ENCODE data around the gene OSMR.
A peak's percentile ranks its signal among the peaks of the same experiment; 100 is the strongest.

OSMR gene

DNA sequence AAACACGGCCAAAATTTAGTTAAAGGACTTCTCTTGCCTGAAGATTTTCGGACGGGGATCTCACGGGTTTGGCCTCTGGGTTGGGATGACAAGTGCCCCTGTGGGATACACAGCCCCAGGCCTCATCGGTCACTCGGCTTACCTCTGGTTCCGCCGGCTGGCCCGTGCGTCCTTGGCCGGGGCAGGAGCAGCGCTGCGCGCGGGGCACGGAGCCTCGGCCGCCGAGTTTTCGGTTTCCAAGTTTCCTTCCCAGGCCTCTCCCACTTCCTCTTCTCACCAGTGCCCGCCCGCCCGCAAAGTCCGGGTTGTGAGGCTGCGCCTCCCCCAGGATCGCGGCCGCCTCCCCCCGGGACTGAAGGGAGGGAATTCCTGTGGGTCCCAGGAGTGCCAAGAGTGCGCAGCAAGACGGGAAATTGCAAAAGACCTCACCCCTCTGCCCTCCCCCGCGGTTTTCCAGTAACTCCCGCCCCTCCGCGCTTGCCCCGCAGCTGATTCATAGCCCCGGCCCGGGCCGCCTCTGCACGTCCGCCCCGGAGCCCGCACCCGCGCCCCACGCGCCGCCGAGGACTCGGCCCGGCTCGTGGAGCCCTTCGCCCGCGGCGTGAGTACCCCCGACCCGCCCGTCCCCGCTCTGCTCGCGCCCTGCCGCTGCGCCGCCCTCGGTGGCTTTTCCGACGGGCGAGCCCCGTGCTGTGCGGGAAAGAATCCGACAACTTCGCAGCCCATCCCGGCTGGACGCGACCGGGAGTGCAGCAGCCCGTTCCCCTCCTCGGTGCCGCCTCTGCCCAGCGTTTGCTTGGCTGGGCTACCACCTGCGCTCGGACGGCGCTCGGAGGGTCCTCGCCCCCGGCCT, at the start of gene OSMR:
OSMR (plus strand) TSS at position 487 of the 853 bp plus-strand sequence. CDS start 23,033 bp downstream, outside the sequence.
- DNase-seq (ENCODE audit: low spot score) = no peak

- DNase-seq (ENCODE audit: low spot score) = no peak
Observed at GRCh38 chr5:38796742-38797108, 49.1 kb upstream of the OSMR start.

GRCh38 chr5:38797838-38798237, 48.0 kb upstream of the OSMR start:
- no peak for DNase-seq (ENCODE audit: low spot score)

- DNase-seq (ENCODE audit: low spot score) = no peak
Observed at GRCh38 chr5:38799556-38800377, 46.0 kb upstream of the OSMR start.

- DNase-seq (ENCODE audit: low spot score) = no peak
Observed at GRCh38 chr5:38800515-38800914, 45.3 kb upstream of the OSMR start.

DNA sequence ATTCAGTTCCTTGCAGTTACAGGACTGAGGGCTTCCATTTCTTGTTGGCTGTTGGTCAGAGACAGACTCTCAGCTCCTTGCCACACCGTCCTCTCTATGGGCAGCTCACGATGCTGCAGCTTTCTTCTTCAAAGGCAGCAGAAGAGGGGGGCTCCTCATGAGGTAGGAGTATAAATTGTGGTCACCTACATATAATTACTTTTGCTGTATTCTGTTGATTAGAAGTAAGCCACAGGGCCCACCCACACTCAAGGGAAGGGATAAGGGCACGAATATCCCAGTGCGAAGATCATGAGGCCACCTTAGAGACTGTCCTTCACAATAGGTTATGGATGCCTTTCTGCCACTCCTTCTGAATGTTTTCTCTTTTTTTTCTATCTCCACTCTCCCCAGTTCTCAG, 43.7 kb upstream of the OSMR start:
- DNase-seq (ENCODE audit: low spot score) = no peak

DNA sequence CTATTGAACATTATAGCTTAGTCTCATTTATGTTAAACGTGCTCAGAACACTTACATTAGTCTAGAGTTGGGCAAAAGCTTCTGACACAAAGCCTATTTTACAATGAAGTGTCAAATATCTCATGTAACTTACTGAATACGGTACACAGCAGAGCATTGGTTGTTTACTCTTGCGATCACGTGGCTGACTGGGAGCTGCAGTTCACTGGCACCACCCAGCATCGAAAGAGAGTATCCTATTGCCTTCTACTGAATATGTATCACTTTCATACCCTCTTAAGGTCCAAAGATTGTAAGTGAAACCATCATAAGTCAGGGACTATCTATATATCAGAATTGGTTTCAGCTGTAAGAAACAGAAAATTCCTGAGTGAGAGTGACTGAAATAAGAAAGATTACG, 42.6 kb upstream of the OSMR start:
- no peak for DNase-seq (ENCODE audit: low spot score)

DNA sequence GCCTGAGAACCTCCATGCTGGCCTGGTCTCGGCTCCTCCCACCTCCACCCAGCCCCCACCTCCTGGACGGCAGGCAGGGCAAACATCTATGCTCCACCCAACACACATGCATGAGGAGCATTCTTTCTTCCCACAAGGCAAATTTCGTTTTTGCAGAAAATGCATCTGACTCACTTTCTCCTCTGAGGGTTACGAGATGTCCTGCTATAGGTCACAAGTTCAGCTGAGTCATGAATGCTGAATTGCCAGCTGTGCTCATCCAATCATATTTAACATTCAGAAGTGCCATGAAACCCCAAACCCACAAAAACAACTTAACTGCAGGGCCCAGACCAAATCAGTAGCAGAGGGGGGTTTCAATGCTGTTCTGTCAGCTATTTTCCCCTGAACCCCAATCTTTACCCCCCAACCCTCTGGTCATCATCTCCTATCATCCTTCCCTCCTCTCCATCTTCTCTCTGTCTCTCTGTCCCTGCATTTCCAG, 39.0 kb upstream of the OSMR start:
- no peak for DNase-seq (ENCODE audit: low spot score)

DNA sequence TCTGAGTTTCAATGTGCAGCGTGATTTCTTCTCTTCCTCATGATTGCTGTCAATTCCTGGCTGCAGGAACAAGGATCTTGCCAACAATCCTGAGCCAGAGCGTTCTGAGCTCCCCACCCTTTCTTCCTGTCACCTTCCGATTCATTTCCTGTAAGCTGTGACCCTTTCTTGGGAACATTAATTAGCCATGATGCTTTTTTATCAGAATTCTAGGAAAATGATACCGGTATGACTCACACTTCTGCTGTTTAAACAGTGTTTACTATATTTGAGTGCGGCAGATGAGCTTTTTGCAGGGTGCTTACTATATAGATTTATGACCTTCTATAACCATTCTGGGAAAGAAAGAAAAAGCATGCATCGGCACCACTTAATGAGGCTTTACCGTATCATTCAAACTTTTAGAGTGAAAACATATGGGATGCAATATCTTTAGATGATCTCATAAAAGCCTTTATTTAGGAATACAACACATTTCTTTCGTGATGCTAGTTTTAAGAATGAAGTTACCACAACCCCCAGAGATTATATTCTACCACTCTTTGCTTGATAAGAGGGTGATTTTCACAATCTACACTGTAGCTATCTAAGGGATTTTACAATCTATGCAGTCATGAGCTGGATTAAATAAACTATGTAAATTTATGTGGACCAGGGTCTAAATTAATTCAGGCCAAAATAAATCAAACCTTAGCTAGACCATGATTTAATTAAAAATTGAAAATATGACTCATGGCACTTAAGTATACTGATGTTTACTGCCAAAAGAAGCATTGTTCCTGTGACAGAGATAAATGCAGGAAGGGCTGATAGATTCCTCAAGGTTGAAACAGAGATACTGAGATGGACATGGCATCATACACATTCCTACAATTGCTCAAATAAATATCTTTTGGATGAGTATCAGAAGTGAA, 38.0 kb upstream of the OSMR start:
- no peak for DNase-seq (ENCODE audit: low spot score)

DNA sequence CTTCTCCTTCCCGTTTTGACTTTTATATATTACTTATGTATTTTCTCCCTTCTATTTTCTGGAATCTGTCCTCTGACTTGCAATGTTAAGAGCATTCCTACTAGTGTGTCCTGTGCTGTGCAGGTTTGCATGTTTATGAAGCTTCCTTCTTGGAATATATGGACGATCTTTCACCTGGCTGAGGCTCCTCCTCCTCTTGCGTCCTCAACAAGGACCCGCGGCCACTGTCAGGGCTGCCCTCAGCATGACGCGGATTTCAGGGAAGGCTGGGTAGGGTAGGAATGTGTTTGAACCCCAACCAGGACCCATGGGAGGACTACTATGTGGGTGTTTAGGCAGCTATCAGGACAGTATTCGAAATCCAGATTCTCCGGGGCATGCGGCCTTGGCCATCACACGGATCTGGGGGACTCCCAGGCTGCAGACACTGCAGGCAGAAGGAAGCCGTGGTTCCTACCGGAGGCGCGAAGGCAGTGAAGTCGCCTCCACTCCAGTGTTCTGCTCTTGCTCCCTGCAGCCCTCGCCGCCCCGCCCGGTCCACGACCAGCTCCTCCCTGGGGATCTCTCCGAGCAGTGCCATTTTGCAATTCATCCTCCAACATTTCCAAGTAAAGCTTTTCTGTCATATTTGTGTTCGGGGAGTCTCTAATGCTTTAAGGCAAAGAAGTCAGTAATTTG, 37.0 kb upstream of the OSMR start:
- DNase-seq (ENCODE audit: low spot score) = no peak

- peak; percentile 71 for DNase-seq (ENCODE audit: low spot score)
Observed at GRCh38 chr5:38809388-38810359, 36.1 kb upstream of the OSMR start.

DNA sequence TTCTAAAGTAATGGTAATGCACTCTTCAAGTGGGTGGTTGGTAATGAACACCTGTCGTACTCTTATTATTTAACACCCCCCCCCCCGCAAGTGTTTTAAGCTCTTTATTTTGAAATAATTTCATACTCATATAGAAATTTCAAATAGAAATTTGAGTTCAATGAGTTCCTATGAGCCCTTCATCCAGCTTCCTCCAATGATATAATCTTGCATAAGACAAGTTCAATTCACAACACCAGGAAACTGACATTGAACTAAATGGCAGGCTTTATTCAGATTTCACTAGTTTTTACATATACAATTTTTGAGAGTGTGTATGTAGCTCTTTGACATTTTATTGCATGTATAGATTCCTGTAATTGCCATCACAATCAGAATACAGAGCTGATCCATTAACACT, 30.9 kb upstream of the OSMR start:
- DNase-seq (ENCODE audit: low spot score) = no peak

- no peak for DNase-seq (ENCODE audit: low spot score)
Observed at GRCh38 chr5:38816083-38817030, 29.5 kb upstream of the OSMR start.

- DNase-seq (ENCODE audit: low spot score) = no peak
Observed at GRCh38 chr5:38821679-38822078, 24.1 kb upstream of the OSMR start.

- DNase-seq (ENCODE audit: low spot score) = no peak
Observed at GRCh38 chr5:38823503-38823902, 22.3 kb upstream of the OSMR start.

DNA sequence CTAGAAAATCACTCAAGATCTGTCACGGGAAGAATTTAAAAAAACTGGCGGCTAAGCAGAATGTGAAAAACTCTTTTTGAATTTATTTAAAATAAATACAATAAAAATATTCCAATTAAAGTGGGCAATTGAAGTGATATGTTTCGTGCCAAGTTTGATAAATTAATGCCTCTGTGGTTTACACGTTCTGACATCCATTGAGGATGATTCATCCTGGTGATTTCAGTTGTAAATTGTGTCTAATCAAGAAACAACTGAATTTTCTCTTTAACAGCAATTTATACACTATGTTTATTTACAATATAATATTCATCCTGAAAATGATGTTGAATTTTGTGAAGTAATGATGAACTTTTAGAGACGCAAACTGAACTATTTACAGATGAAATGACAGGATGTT, 21.0 kb upstream of the OSMR start:
- no peak for DNase-seq (ENCODE audit: low spot score)

DNA sequence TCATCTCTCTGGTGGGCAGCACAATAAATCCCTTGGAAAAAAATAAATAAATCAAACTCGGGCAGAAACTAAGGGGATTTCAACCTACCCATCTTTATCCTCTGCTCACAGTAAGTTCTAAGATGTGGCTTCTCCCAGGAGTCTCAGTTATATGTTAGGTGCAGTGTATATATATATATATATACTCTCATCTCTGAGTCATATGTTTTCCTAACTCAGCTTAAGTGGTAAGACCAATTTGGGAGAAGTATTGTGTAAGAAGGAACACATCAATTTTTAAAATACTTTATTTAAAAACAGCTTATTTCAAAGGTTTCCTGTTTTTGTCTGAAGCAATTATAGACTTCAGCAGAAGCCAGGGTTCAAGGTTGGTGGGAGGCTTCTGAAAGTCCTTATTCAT, 20.3 kb upstream of the OSMR start:
- no peak for DNase-seq (ENCODE audit: low spot score)

DNA sequence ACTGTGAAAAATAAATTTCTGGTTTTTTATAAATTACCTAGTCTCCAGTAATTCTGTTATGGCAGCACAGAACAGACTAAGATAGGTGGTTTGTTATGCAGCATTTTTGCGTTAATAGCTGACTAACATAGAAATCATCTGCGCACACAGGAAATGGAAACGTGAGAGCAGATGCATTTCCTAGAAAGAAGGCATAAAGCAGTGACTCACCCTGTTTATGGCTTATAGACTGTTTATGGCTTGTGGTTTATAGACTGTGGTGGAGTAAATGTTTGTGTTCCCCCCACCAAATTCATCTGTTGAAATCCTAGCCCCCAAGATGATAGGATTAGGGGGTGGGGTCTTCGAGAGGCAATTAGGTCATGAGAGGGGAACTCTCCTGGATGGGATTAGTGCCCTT, 18.3 kb upstream of the OSMR start:
- no peak for DNase-seq (ENCODE audit: low spot score)

GRCh38 chr5:38830521-38831051, 15.2 kb upstream of the OSMR start:
- DNase-seq (ENCODE audit: low spot score) = no peak

Data from NAMALWA (cell line).